GM04503 (cell line): Measurements from ENCODE around the gene DEFB131A.
"Not testable (repeated sequence)": the region's sequence is repeated elsewhere in the genome, so short reads cannot be mapped to it uniquely, and the experiment has no call there.

ENCODE experiments used
- DNase-seq: peaks from one replicate; pipeline ENCODE4 v3.0.0-alpha.2; 2012; ENCODE audit warnings: low read depth

Gene DEFB131A

DNA sequence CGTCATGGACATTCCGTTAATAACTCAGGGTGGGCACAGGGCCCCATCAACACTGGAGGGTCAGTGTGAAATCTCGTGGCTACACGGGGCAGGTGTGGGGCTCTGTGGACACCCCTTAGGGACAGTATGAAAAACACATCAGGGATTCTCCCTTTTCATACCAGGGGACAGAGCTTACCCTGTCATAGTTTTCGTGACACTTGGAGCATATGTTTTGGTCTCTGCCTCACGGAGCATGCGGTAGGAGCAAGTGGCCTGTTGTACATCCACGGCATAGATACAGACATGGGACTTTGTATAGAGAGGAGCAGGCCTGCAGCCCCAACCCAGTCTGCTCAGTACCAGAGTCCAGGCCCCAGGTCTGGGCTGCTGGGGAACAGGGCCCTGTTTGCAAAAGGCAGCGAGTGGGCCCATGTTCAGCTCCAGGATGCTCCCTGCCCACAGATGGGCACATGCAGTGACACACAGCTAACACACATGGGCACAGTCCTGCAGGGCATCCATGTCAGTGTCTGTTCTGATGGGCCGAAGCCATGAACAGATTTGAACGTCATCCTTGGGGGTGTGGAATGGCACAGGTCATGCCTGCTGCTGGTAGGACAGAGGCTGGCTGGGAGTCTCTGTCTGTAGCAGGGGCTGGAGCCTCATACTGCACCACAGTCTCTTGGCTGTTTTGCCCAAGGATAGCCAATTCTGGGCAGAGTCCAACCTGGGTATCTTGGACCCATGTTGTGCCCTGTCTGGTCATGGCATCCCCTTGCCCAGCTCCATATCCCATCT, 50.2 kb downstream of the DEFB131A start:
- DNase-seq, result not testable (repeated sequence)

- not testable (repeated sequence) for DNase-seq
These were observed 51.2 kb downstream of the DEFB131A start for GRCh38 chr4:9495443-9495842.

DNA sequence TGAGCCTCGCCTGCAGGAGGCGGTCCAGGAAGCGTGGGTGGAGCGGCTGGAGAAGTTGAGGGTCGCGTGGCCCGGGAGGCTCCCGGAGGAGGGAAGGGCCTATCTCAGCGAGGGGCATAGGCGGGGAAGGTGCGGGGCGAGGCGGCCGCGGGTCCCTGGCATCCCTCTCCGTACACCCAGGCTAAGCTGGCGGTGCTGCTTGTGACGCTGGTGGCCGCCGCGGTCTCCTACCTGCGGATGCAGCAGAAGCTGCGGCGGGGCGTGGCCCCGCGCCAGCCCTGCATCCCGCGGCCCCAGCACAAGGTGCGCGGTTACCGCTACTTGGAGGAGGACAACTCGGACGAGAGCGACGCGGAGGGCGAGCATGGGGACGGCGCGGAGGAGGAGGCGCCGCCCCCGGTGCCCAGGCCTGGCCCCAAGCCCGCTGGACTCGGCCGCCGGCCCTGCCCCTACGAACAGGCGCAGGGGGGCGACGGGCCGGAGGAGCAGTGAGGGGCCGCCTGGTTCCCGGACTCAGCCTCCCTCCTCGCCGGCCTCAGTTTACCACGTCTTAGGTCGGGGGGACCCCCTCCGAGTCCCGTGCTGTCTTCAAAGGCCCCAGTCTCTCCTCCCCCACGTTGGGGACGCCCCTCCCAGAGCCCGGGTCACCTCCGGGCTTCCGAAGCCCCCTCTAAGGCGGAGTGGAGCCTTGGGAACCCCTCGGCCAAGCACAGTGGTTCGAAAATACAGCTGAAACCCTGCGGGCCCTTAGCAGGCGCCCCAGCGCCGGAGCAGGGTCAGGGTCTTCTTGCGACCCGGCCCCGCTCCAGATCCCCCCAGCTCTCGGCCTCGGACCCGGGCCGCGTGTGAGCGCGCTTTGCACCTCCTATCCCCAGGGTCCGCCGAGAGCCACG, 53.6 kb downstream of the DEFB131A start:
- not testable (repeated sequence) for DNase-seq

DNA sequence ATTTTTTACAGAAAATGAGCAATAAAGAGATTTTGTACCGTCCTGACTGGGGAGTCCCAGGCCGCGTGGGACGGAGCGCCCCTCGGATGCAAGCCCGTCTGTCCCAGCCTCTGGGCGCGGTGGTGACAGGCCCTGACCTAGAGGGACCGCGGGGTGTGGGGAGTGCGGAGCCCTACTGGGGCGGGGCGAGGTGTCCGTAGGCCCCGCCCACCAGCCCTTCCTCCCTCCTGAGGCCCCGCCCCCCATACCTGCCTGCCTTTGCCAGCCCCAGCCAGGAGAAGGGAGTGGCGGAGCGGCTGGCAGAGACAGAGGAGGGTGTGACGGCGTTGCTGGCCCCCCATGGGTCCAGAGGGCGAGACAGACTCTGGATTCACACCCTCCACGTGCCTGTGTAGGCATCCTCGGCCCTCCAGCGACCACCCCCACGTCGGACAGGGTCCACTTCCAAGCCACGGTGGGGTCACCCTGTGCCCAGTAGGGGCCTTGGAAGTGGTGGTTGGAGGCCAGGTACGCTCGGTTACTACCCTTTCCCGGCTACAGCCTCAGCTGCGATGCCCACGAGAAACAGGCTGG, 54.3 kb downstream of the DEFB131A start:
- not testable (repeated sequence) for DNase-seq

GRCh38 chr4:9499974-9500487, 55.8 kb downstream of the DEFB131A start:
- DNase-seq, result not testable (repeated sequence)
